Measurements from ENCODE around the gene MAP3K1.
A peak's percentile ranks its signal among the peaks of the same experiment; 100 is the strongest.

The MAP3K1 gene

DNA sequence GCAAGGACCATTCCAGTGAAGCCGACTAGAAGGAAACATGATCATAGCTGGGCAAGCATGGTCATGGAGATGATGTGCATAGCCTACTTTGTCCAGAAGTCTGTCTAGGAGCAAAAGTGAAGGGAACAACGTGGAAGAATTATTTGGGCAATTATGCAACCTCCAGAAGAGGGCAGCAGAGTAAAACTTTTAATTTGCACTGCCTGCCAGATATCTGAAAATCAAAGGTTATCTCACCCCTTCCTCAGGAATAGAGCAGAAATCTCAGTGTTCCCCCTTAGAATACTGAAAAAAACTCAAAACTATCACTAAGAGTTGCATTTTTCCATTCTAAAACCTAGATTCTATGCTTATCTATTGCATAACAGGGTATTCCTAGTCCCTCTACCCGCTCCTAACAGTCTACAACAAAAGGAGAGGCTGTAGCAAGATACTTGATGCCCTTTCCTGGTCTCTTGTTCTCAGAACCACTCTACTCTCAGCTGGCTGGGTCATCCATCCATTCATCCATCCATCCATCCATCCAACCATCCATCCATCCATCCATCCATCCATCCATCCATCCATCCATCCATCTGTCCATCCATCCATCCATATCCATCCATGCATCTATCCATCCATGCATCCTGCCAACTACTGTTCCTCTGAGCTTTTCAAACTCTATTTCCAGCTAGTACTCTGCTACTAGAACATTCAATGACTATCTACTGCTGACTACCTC lies 85.7 kb downstream of the MAP3K1 start:
- no peak overlapping the region for H3K4me3 ChIP-seq (ENCODE audit: low read depth, low read length)
- TF ChIP-seq, protein P1, sequence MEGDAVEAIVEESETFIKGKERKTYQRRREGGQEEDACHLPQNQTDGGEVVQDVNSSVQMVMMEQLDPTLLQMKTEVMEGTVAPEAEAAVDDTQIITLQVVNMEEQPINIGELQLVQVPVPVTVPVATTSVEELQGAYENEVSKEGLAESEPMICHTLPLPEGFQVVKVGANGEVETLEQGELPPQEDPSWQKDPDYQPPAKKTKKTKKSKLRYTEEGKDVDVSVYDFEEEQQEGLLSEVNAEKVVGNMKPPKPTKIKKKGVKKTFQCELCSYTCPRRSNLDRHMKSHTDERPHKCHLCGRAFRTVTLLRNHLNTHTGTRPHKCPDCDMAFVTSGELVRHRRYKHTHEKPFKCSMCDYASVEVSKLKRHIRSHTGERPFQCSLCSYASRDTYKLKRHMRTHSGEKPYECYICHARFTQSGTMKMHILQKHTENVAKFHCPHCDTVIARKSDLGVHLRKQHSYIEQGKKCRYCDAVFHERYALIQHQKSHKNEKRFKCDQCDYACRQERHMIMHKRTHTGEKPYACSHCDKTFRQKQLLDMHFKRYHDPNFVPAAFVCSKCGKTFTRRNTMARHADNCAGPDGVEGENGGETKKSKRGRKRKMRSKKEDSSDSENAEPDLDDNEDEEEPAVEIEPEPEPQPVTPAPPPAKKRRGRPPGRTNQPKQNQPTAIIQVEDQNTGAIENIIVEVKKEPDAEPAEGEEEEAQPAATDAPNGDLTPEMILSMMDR (IDR thresholded peaks at IDR 0.05; ENCODE audit: borderline replicate concordance, insufficient read depth, low read depth, low read length): peak; percentile 40; the same call in 1 of the 2 replicates

DNA sequence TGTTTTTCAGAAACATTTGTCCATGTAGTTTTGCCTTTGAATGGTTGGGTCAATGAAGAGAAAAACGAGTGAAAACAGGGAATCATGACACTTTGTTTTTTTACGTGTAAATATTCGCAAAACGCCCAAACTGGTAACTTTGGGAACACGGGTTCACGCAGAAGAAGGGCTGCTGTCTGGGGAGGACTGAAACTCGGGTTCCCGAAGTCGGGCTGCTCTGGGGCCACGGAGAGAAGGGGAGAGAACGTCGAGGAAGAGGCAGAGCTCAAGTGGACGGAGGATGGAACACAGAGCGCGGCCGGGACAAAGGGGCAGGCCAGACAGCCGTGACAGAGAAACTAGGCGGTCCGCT lies 93.6 kb downstream of the MAP3K1 start:
- TF ChIP-seq, protein P1 (IDR thresholded peaks at IDR 0.05; ENCODE audit: borderline replicate concordance, insufficient read depth, low read depth, low read length): no peak
- H3K4me3 ChIP-seq (ENCODE audit: low read depth, low read length): peak overlapping the region; percentile 90

DNA sequence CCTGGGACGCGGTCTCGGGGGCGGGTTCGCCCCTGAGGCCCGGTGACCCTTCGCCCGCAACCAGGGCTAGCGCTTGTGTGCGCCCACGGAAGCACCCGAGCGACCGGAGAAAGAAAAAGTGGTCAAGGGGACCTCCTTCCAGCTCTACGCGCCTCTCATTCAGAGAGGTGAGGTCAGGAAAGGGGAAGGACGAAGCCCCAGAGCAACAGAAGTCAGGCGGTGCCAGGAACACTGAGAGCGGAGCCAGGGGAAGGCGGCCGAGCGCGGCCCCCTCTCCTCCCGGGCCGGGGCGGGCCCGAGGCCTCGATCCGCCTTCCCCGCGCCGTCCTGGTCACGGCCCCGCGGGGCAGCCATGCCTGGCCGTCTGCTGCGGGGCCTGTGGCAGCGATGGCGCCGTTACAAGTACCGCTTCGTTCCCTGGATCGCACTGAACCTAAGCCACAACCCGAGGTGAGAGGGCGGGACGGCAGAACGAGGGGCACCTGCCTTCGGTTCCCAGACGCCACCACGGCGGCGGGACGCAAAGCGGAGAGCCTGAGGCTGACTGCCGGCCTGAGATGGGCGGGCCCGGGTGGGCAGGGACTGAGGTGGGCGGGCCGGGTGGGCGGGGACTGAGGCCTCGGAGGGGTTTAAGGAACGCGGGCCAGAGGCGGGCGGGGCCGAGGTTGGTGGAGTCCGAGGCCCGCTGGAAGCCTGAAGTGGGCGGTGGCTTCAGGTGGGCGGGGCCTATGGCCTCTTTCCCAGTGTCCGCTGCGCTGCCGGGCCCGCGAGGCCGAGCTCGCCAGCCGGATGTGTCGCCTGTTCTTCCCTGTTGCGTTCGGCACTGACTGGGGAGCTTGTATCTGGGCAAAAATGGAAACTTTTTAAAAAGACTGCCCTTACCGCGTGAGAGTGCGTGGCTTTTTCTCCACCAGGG lies 94.2 kb downstream of the MAP3K1 start, which contains the start of gene SETD9:
Gene SETD9 (plus strand): TSS at position 303 of the 916 bp plus-strand sequence. CDS start 50 bp downstream, at position 353.
- TF ChIP-seq, protein P1 (IDR thresholded peaks at IDR 0.05; ENCODE audit: borderline replicate concordance, insufficient read depth, low read depth, low read length): no peak
- H3K4me3 ChIP-seq (ENCODE audit: low read depth, low read length): peak within 1 kb of the TSS; percentile 90

DNA sequence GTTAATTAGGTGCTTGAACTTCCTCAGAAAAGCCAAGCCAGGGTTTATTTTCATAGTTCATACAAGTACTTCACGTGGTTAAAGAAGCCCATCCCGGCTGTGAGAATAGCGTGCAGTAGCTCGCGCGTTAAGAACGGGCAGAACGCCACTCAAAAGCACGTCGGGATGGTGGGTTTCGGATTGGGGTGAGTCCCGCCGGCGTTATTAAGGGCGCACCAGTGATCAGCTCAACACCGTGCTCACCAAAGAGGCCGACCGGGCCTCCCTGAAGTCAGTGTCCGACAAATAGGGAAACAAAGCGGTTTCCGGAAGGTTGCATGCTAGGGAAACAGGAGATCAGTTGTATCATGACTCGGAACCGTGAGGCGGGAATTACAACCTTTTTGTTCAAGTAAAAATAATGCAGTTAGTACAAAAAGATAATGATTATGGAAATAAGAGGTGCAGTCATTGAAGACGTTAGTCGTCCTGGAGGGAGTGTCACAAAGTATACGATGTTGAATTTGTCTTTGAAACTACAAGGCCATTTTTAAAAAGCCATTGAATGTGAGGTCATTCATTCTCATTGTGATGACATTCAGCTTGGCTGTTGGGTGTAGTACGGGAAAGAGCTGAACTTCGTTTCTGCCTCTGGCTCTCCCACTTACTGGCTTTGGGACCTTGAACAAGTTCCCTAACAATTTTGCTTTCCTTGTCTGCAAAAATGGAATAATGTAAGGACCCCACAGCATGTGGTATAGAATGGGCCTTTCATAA lies 95.0 kb downstream of the MAP3K1 start:
- H3K4me3 ChIP-seq (ENCODE audit: low read depth, low read length): peak overlapping the region; percentile 63
- TF ChIP-seq, protein P1 (IDR thresholded peaks at IDR 0.05; ENCODE audit: borderline replicate concordance, insufficient read depth, low read depth, low read length): no peak

DNA sequence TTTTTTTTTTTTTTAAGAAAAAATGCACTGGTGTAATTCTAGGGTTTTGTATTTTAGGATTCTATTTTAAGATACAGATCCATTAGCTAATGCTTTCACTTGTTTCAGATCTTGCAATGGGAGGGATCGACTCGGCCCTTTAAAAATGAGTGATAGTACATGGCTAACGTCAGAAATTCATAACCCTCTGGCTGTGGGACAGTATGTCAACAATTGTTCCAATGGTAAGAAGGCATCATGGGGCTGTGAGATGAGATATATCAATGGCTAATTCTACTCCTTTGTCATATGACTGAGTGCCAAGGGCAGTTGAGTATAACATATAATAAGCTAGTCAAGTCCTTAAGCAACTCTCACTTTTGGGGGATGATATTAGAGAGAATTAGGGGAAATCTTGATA lies 98.4 kb downstream of the MAP3K1 start:
- TF ChIP-seq, protein P1 (IDR thresholded peaks at IDR 0.05; ENCODE audit: borderline replicate concordance, insufficient read depth, low read depth, low read length): no peak
- H3K4me3 ChIP-seq (ENCODE audit: low read depth, low read length): no peak overlapping the region

DNA sequence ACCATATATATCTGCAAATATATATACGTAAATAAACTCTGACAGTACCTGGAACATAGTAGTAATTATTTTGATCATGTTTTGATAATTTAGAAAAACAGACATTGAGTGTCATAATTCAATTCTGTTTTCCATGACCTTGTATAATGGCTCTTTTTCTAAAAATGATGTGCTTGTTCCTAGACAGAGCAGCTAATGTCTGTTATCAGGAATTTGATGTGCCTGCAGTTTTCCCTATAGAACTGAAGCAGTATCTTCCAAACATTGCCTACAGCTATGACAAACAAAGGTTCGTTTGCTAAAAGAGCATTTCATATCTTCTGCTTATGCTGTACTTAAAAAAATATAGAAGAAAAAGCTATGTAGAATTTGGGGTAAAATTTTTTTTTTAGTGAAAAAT lies 99.3 kb downstream of the MAP3K1 start:
- TF ChIP-seq, protein P1 (IDR thresholded peaks at IDR 0.05; ENCODE audit: borderline replicate concordance, insufficient read depth, low read depth, low read length): no peak
- H3K4me3 ChIP-seq (ENCODE audit: low read depth, low read length): no peak overlapping the region

All from GM12875 (cell line).